Pons (tissue), 1 donor: Measurements from ENCODE around the gene INTS4.
"Not testable (repeated sequence)": the region's sequence is repeated elsewhere in the genome, so short reads cannot be mapped to it uniquely, and the experiment has no call there.

Experiments used
- DNase-seq: peaks from one replicate; pipeline ENCODE4 v3.0.0-alpha.2; 2016; ENCODE audit warnings: low spot score

Gene INTS4

GRCh38 chr11:77879218-77879617 lies 115.2 kb downstream of the INTS4 start:
- DNase-seq: no peak

GRCh38 chr11:77878247-77878646 lies 116.2 kb downstream of the INTS4 start:
- not testable (repeated sequence) for DNase-seq

GRCh38 chr11:77876045-77876444 lies 118.4 kb downstream of the INTS4 start:
- no peak for DNase-seq

- no peak for DNase-seq
Measured at GRCh38 chr11:77874206-77874605, 120.3 kb downstream of the INTS4 start.

- DNase-seq: no peak
Measured at GRCh38 chr11:77873345-77873744, 121.1 kb downstream of the INTS4 start.

- no peak for DNase-seq
Measured at GRCh38 chr11:77871855-77872254, 122.6 kb downstream of the INTS4 start.

DNA sequence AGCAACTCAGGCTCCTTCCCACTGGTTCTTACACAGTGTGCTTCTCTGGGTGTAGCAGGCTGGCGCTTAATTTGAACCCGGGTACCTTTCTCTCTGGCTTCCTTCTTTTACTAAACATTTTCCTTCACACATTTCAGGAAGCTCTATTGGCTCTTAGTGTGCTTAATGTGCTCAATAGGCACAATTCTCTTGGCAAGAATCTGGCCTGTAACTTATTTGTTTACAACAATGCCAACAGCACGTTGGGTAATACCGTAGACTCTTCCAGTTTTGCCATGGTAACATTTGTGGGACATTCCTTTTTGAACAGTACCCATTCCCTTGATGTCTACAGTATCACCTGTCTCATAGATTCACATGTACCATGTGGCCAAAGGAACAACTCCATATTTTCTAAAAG lies 125.7 kb downstream of the INTS4 start:
- no peak for DNase-seq

GRCh38 chr11:77866336-77866735 lies 128.1 kb downstream of the INTS4 start:
- DNase-seq: no peak

GRCh38 chr11:77865805-77866204 lies 128.7 kb downstream of the INTS4 start:
- no peak for DNase-seq

DNA sequence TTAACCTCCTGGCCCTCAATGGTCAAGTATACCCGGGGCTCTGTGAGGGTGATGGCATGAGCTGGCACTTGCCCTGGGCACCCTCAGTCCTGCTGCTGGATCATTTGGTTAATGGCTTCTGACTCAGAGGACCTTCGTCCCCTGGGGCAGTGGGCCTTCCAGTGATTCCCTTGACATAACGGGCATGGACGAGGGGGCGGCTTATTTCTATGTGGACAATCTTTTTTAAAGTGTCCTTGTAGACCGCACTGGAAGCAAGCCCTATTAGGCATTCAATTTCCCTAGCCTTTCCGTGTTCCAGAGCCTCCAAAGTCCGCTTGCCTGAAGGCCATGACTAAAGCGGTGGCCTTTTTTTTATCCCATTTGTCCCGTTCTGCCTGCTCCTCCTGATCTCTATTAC lies 133.0 kb downstream of the INTS4 start:
- not testable (repeated sequence) for DNase-seq

GRCh38 chr11:77857906-77858457 lies 136.5 kb downstream of the INTS4 start:
- DNase-seq: not testable (repeated sequence)

DNA sequence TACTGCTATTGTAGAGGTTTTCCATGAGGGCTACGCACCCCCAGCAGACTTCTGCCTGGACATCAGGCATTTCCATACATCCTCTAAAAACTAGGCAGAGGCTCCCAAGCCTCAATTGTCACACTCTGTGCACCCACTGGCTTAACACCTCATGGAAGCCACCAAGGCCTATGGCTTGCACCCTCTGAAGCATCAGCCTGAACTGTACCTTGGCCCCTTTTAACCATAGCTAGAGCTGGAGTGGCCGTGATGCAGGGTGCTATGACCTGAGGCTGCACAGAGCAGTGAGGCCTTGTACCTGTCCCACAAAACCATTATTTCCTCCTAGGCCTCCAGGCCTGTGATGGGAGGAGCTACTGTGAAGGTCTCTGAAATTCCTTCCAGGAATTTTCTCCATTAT lies 139.6 kb downstream of the INTS4 start:
- DNase-seq: no peak

GRCh38 chr11:77851503-77851902 lies 143.0 kb downstream of the INTS4 start:
- no peak for DNase-seq

DNA sequence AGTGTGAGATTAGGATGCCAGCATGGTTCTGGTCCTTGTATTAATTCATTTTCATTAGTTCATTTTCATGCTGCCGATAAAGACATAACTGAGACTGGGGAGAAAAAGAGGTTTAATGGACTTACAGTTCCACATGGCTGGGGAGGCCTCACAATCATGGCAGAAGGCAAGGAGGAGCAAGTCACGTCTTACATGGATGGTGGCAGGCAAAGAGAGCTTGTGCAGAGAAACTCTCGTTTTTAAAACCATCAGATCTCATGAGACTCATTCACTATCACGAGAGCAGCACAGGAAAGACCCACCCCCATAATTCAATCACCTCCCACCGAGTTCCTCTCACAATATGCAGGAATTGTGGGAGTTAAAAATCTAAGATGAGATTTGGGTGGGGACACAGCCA lies 150.8 kb downstream of the INTS4 start:
- not testable (repeated sequence) for DNase-seq

DNA sequence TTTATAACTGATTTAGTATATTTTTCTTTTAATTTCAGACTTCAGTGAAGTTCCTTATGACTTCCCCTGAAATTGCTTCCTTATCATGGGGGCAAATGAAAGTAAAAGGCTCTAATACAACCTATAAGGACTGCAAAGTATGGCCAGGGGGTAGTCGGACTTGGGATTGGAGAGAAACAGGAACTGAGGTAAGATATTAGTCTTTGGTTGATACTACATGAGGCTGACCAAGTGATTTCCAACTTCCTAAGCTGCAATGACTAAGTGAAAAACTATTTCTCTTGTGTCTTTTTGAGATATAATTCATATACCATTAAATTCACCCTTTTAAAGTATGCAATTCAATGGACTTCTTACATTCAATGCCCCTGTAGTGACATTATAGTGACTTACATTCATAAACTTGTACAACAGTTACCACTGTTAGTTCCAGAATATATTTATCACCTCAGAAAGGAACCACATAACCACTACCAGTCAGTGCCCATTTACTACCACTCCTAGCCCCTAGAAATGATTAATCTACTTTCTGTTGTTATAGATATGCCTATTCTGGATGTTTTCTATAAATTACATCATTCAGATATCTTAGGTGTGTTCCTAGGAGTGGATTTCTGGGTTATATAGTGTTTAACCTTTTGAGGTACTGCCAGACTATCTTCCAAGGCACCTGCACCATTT lies 151.9 kb downstream of the INTS4 start:
- DNase-seq: no peak

GRCh38 chr11:77833302-77833701 lies 161.2 kb downstream of the INTS4 start:
- no peak for DNase-seq

DNA sequence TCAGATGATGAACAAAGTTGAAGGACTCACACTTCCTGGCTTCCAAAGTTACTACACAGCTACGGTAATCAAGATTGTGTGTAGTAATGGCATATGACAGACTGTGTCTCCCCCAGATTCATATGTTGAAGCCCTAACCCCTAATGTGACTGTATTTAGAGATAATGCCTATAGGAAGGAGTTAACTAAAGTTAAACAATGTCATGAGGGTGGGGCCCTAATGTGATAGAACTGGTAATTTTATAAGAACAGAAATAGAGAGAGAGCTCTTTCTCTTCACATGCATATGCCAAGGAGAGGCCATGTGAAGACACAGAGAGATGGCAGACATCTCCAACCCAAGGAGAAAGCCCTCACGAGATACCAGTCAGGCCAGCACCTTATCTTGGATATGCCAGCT lies 165.5 kb downstream of the INTS4 start:
- DNase-seq: no peak
